ENCODE measurements around the gene TXNDC16.
"Not testable (repeated sequence)": the region's sequence is repeated elsewhere in the genome, so short reads cannot be mapped to it uniquely, and the experiment has no call there.

TXNDC16 gene

GRCh38 chr14:52552063-52552988, at the start of gene TXNDC16, which contains the start of gene GPR137C:
TXNDC16 (minus strand) TSS chr14:52552505; CDS start chr14:52543557, 8,948 bp downstream.
GPR137C (plus strand) TSS chr14:52552836; CDS start chr14:52553148, 312 bp downstream.
- DNase-seq (ENCODE audit: low read depth): peak; percentile 98

GRCh38 chr14:52599974-52600373, 47.7 kb upstream of the TXNDC16 start:
- DNase-seq (ENCODE audit: low read depth): no peak

- DNase-seq (ENCODE audit: low read depth): no peak
Measured at GRCh38 chr14:52598568-52598967, 46.3 kb upstream of the TXNDC16 start.

- no peak for DNase-seq (ENCODE audit: low read depth)
Measured at GRCh38 chr14:52596861-52597260, 44.6 kb upstream of the TXNDC16 start.

GRCh38 chr14:52596320-52596719, 44.0 kb upstream of the TXNDC16 start:
- DNase-seq (ENCODE audit: low read depth): no peak

- DNase-seq (ENCODE audit: low read depth): no peak
Measured at GRCh38 chr14:52590318-52590717, 38.0 kb upstream of the TXNDC16 start.

- no peak for DNase-seq (ENCODE audit: low read depth)
Measured at GRCh38 chr14:52589646-52590045, 37.3 kb upstream of the TXNDC16 start.

GRCh38 chr14:52583544-52583943, 31.2 kb upstream of the TXNDC16 start:
- DNase-seq (ENCODE audit: low read depth): no peak

GRCh38 chr14:52575858-52576257, 23.6 kb upstream of the TXNDC16 start:
- DNase-seq (ENCODE audit: low read depth): no peak

GRCh38 chr14:52568454-52568853, 16.1 kb upstream of the TXNDC16 start:
- not testable (repeated sequence) for DNase-seq (ENCODE audit: low read depth)

GRCh38 chr14:52563120-52563519, 10.8 kb upstream of the TXNDC16 start:
- DNase-seq (ENCODE audit: low read depth): no peak

GRCh38 chr14:52558688-52559087, 6.4 kb upstream of the TXNDC16 start:
- no peak for DNase-seq (ENCODE audit: low read depth)

GRCh38 chr14:52553671-52554575, 1.6 kb upstream of the TXNDC16 start:
- peak; percentile 64 for DNase-seq (ENCODE audit: low read depth)

GRCh38 chr14:52553002-52553670, 831 bp upstream of the TXNDC16 start:
- DNase-seq (ENCODE audit: low read depth): peak; percentile 41

GRCh38 chr14:52551696-52552062, 626 bp downstream of the TXNDC16 start:
- DNase-seq (ENCODE audit: low read depth): no peak

- no peak for DNase-seq (ENCODE audit: low read depth)
Measured at GRCh38 chr14:52551205-52551604, 1.1 kb downstream of the TXNDC16 start.

- DNase-seq (ENCODE audit: low read depth): no peak
Measured at GRCh38 chr14:52550661-52551060, 1.6 kb downstream of the TXNDC16 start.

GRCh38 chr14:52547526-52547925, 4.8 kb downstream of the TXNDC16 start:
- DNase-seq (ENCODE audit: low read depth): no peak

GRCh38 chr14:52547027-52547426, 5.3 kb downstream of the TXNDC16 start:
- no peak for DNase-seq (ENCODE audit: low read depth)

GRCh38 chr14:52546318-52546670, 6.0 kb downstream of the TXNDC16 start:
- DNase-seq (ENCODE audit: low read depth): no peak

GRCh38 chr14:52545584-52546317, 6.6 kb downstream of the TXNDC16 start:
- DNase-seq (ENCODE audit: low read depth): no peak

All from activated T-cell treated with anti-CD3 and anti-CD28 coated beads for 48 hours (primary cell).